WTC11 (cell line): ENCODE data around the gene TSPAN9.

Source experiments
- JUN ChIP-seq: sonication (generic); formaldehyde crosslinking; IDR thresholded peaks from 2 replicates; pipeline ENCODE4 v1.8.0; 2023; ENCODE audit warnings: mild to moderate bottlenecking, missing genetic modification reagents
- KAT7 ChIP-seq: sonication (generic); formaldehyde crosslinking; IDR thresholded peaks from 2 replicates; pipeline ENCODE4 v1.8.1; 2023; ENCODE audit warnings: missing genetic modification reagents, mild to moderate bottlenecking, borderline replicate concordance
- SMAD4 ChIP-seq: sonication (generic); formaldehyde crosslinking; IDR thresholded peaks from 2 replicates; pipeline ENCODE4 v1.8.0; 2022; ENCODE audit warnings: mild to moderate bottlenecking, missing genetic modification reagents
- ZBTB21 ChIP-seq: sonication (generic); formaldehyde crosslinking; IDR thresholded peaks from 2 replicates; pipeline ENCODE4 v1.8.1; 2023; ENCODE audit warnings: mild to moderate bottlenecking, missing genetic modification reagents, borderline replicate concordance
- ZNF121 ChIP-seq: sonication (generic); formaldehyde crosslinking; IDR thresholded peaks from 2 replicates; pipeline ENCODE4 v1.8.0; 2023; ENCODE audit warnings: missing genetic modification reagents
- TF ChIP-seq, protein P1 (sequence below): sonication (generic); formaldehyde crosslinking; conservative IDR thresholded peaks from 2 replicates; pipeline ENCODE4 v1.8.1; 2022; ENCODE audit warnings: mild to moderate bottlenecking, missing genetic modification reagents
- TF ChIP-seq, protein P2 (sequence below): sonication (generic); formaldehyde crosslinking; IDR thresholded peaks from 2 replicates; pipeline ENCODE4 v1.8.1; 2022; ENCODE audit warnings: low read depth, missing genetic modification reagents, borderline replicate concordance
- TF ChIP-seq, protein P3 (sequence below): sonication (generic); formaldehyde crosslinking; IDR thresholded peaks from 2 replicates; pipeline ENCODE4 v1.8.1; 2022; ENCODE audit warnings: low read depth, mild to moderate bottlenecking, moderate library complexity, missing genetic modification reagents, borderline replicate concordance
- TF ChIP-seq, protein P4 (sequence below): fragments of 200-600 bp; IDR thresholded peaks from 2 replicates; pipeline ENCODE4 v1.8.0; 2022; ENCODE audit warnings: antibody characterized with exemption
- TF ChIP-seq, protein P5 (sequence below): sonication (generic); formaldehyde crosslinking; IDR thresholded peaks from 2 replicates; pipeline ENCODE4 v1.8.0; 2023; ENCODE audit warnings: missing genetic modification reagents

DNA sequence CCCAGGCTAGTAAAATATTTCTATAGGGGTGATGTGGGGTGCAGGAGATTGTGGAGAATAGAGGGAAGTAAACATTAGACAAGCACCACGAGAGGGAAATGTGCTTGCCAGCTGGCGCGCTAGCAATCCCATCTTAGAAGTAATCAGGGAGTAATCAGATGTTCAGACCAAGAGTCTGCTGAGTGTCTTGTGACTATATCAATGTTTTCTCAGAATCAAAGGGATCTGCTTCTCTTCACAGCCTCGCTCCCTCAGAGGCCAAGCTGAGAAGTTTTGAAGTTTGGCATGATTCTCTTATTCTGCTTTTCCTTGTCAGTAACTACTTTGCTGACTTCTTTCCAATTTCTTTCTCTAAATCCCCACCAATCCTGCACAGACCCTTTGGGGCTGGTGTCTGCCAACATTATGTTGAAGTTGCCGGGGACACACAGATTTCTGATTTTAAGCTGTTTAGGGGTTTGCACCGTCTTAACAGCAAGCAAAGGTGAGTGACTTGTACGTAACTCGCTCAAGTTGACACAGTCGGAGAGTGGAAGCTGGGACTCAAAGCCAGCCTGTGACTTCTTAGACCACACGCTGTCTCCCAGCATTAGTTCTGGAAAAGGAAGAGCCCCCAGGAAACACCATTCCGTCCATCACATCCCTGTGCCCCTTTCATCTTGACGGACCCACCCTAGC is 22.0 kb upstream of the TSPAN9 start:
- TF ChIP-seq, protein P1, sequence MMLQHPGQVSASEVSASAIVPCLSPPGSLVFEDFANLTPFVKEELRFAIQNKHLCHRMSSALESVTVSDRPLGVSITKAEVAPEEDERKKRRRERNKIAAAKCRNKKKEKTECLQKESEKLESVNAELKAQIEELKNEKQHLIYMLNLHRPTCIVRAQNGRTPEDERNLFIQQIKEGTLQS (CRISPR knock-in tag), result no peak
- TF ChIP-seq, protein P2, sequence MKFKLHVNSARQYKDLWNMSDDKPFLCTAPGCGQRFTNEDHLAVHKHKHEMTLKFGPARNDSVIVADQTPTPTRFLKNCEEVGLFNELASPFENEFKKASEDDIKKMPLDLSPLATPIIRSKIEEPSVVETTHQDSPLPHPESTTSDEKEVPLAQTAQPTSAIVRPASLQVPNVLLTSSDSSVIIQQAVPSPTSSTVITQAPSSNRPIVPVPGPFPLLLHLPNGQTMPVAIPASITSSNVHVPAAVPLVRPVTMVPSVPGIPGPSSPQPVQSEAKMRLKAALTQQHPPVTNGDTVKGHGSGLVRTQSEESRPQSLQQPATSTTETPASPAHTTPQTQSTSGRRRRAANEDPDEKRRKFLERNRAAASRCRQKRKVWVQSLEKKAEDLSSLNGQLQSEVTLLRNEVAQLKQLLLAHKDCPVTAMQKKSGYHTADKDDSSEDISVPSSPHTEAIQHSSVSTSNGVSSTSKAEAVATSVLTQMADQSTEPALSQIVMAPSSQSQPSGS, result no peak
- TF ChIP-seq, protein P3, sequence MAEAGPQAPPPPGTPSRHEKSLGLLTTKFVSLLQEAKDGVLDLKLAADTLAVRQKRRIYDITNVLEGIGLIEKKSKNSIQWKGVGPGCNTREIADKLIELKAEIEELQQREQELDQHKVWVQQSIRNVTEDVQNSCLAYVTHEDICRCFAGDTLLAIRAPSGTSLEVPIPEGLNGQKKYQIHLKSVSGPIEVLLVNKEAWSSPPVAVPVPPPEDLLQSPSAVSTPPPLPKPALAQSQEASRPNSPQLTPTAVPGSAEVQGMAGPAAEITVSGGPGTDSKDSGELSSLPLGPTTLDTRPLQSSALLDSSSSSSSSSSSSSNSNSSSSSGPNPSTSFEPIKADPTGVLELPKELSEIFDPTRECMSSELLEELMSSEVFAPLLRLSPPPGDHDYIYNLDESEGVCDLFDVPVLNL (CRISPR knock-in tag), result no peak
- TF ChIP-seq, protein P4, sequence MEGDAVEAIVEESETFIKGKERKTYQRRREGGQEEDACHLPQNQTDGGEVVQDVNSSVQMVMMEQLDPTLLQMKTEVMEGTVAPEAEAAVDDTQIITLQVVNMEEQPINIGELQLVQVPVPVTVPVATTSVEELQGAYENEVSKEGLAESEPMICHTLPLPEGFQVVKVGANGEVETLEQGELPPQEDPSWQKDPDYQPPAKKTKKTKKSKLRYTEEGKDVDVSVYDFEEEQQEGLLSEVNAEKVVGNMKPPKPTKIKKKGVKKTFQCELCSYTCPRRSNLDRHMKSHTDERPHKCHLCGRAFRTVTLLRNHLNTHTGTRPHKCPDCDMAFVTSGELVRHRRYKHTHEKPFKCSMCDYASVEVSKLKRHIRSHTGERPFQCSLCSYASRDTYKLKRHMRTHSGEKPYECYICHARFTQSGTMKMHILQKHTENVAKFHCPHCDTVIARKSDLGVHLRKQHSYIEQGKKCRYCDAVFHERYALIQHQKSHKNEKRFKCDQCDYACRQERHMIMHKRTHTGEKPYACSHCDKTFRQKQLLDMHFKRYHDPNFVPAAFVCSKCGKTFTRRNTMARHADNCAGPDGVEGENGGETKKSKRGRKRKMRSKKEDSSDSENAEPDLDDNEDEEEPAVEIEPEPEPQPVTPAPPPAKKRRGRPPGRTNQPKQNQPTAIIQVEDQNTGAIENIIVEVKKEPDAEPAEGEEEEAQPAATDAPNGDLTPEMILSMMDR, result no peak
- TF ChIP-seq, protein P5, sequence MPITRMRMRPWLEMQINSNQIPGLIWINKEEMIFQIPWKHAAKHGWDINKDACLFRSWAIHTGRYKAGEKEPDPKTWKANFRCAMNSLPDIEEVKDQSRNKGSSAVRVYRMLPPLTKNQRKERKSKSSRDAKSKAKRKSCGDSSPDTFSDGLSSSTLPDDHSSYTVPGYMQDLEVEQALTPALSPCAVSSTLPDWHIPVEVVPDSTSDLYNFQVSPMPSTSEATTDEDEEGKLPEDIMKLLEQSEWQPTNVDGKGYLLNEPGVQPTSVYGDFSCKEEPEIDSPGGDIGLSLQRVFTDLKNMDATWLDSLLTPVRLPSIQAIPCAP, result no peak
- TF ChIP-seq ZBTB21, result no peak
- no peak for TF ChIP-seq SMAD4 (CRISPR knock-in tag)
- no peak for TF ChIP-seq KAT7 (CRISPR knock-in tag)
- no peak for TF ChIP-seq JUN (CRISPR knock-in tag)
- no peak for TF ChIP-seq ZNF121 (CRISPR knock-in tag)
